Endothelial cell of umbilical vein (primary cell): Measurements from ENCODE around the gene JCAD. TPM values are rescaled to one million over a fixed set of nuclear protein-coding genes. Genes with fewer than 3 reads are reported as not detected.
A peak's percentile ranks its signal among the peaks of the same experiment; 100 is the strongest.

Source experiments
- BruUV-seq: library from RNA; stranded (reverse); fragments of 400-500 nt; replicated peaks from 2 replicates; lab custom pipeline; 2021; lab: Mats Ljungman, UMichigan
- CTCF ChIA-PET: fragments of 300-600, 350-600 bp; sonication (Branson Sonifier 250); formaldehyde crosslinking; loops from one replicate; lab custom pipeline; 2021; ENCODE audit warnings: antibody characterized with exemption, inconsistent platforms; lab: Charles Lee
- POLR2A ChIA-PET: fragments of 300-600, 350-600 bp; sonication (Branson Sonifier 250); formaldehyde crosslinking; loops from one replicate; lab custom pipeline; 2021; ENCODE audit warnings: antibody characterized with exemption, inconsistent platforms; lab: Charles Lee
- DNase-seq: peaks from one replicate; pipeline ENCODE4 v3.0.0-alpha.2; 2011; ENCODE audit warnings: low read depth, low spot score
- FAIRE-seq: peaks from 2 replicates; lab custom pipeline; 2011; peaks lifted over from hg19 to GRCh38; lab: Jason Lieb, UNC
- H2AFZ ChIP-seq: 2 replicates; pipeline ENCODE4 v1.6.0; 2012; ENCODE audit warnings: low read depth, low read length, control low read depth, inconsistent platforms
- H3K27ac ChIP-seq: 2 replicates; pipeline ENCODE4 v1.5.1; 2011; ENCODE audit warnings: low read depth, mild to moderate bottlenecking, control low read depth, low read length, moderate library complexity; ENCODE audit not compliant: insufficient read depth
- H3K27me3 ChIP-seq, 2 experiments: 2 replicates each; pipeline versions ENCODE4 v1.6.0 to v1.6.1; 2011; ENCODE audit warnings: low read length in 2 of 2, mixed read lengths in 1 of 2; ENCODE audit not compliant: control insufficient read depth in 2 of 2, insufficient read depth in 2 of 2
- H3K36me3 ChIP-seq, 2 experiments: 2 replicates in 1 of 2; 3 replicates in 1 of 2; pipeline ENCODE4 v1.5.1; 2011; ENCODE audit warnings: low read length in 2 of 2, mild to moderate bottlenecking in 1 of 2, moderate library complexity in 1 of 2; ENCODE audit not compliant: control insufficient read depth in 2 of 2, insufficient read depth in 2 of 2; ENCODE audit errors: extremely low read depth in 1 of 2
- H3K4me1 ChIP-seq: 3 replicates; pipeline ENCODE4 v1.5.1; 2011; ENCODE audit warnings: mild to moderate bottlenecking, low read length; ENCODE audit not compliant: control insufficient read depth, insufficient read depth; ENCODE audit errors: extremely low read depth
- H3K4me2 ChIP-seq: 2 replicates; pipeline ENCODE4 v1.6.1; 2011; ENCODE audit warnings: low read length, control low read depth, mixed read lengths; ENCODE audit not compliant: insufficient read depth
- H3K4me3 ChIP-seq, 3 experiments: fragments of 200-600 bp in 1 of 3; sonication (generic), shearing (Covaris generic) in 1 of 3; replicated peaks in 1 of 3; 2 replicates each; pipeline ENCODE4 v1.5.1; 2011 to 2016; ENCODE audit warnings: control low read depth in 3 of 3, low read length in 3 of 3, mild to moderate bottlenecking in 2 of 3, inconsistent platforms in 1 of 3, low read depth in 1 of 3, moderate library complexity in 1 of 3; ENCODE audit not compliant: insufficient read depth in 1 of 3
- H3K79me2 ChIP-seq: 2 replicates; pipeline ENCODE4 v1.6.0; 2012; ENCODE audit warnings: low read length, inconsistent platforms; ENCODE audit not compliant: control insufficient read depth, insufficient read depth
- H3K9ac ChIP-seq: replicated peaks from 2 replicates; pipeline ENCODE3; 2011; ENCODE audit warnings: low read length, control low read depth; ENCODE audit not compliant: insufficient read depth; ENCODE audit errors: extremely low read depth
- H3K9me1 ChIP-seq: replicated peaks from 3 replicates; pipeline ENCODE4 v1.6.0; 2011; ENCODE audit warnings: mild to moderate bottlenecking, low read length; ENCODE audit not compliant: control insufficient read depth, insufficient read depth; ENCODE audit errors: extremely low read depth
- H3K9me3 ChIP-seq: replicated peaks from 2 replicates; pipeline ENCODE4 v1.5.1; 2012; ENCODE audit warnings: low read length, inconsistent platforms; ENCODE audit not compliant: control insufficient read depth, insufficient read depth
- H4K20me1 ChIP-seq: replicated peaks from 2 replicates; pipeline ENCODE3; 2011; ENCODE audit warnings: mild to moderate bottlenecking, low read length; ENCODE audit not compliant: control insufficient read depth, insufficient read depth; ENCODE audit errors: extremely low read depth
- EZH2 ChIP-seq: IDR thresholded peaks from 2 replicates; pipeline ENCODE4 v1.6.1; 2012; ENCODE audit warnings: borderline replicate concordance, low read depth, mild to moderate bottlenecking, moderate library complexity, low read length, inconsistent platforms; ENCODE audit not compliant: severe bottlenecking
- FOS ChIP-seq: IDR thresholded peaks from 2 replicates; pipeline ENCODE4 v1.6.1; 2011; ENCODE audit warnings: mild to moderate bottlenecking, low read length, moderate library complexity, borderline replicate concordance; ENCODE audit not compliant: insufficient read depth
- GATA2 ChIP-seq: IDR thresholded peaks from 2 replicates; pipeline ENCODE4 v1.7.0; 2011; ENCODE audit warnings: low read depth, mild to moderate bottlenecking, moderate library complexity, mixed read lengths, low read length; ENCODE audit not compliant: insufficient read length, insufficient read depth
- MYC ChIP-seq: IDR thresholded peaks from one replicate; pipeline ENCODE4 v1.6.1; 2011; ENCODE audit warnings: mild to moderate bottlenecking, low read depth, low read length
- dilution Hi-C: fragments of 300-500 bp; cut with MboI; formaldehyde crosslinking; loops from one replicate; pipeline ENCODE4 v1.15.0; 2019; ENCODE audit warnings: low sequenced_read_pairs; ENCODE audit not compliant: extremely low pct_ligation_motif_present
- intact Hi-C: fragments of 100-400 bp; cut with micrococcal nuclease; formaldehyde crosslinking; loops from one replicate; pipeline ENCODE4 v1.10.0; 2022
- polyA plus RNA-seq, 4 experiments: library from polyadenylated mRNA; depleted of rRNA in 3 of 4; stranded (reverse) in 3 of 4; unstranded in 1 of 4; fragments of >200 nt; gene quantifications; 2 replicates each; pipeline versions ENCODE4 v1.2.1 to v1.2.3, GENCODE V29; 2011 to 2012; ENCODE audit warnings: missing spikeins in 1 of 4
- total RNA-seq: library from RNA; stranded (reverse); gene quantifications from 2 replicates; pipeline ENCODE4 v1.2.3, GENCODE V29; 2021
- TF ChIP-seq, protein P1 (sequence below): IDR thresholded peaks from 2 replicates; pipeline ENCODE4 v1.6.1; 2011; ENCODE audit not compliant: insufficient read depth, insufficient read length
- TF ChIP-seq, protein P2 (sequence below), 2 donors: IDR thresholded peaks; 1 replicate in 1 of 2; 2 replicates in 1 of 2; pipeline ENCODE4 v1.5.1; 2011; ENCODE audit warnings: low read length in 2 of 2, mild to moderate bottlenecking in 2 of 2, moderate library complexity in 2 of 2, control low read depth in 1 of 2, inconsistent platforms in 1 of 2, low read depth in 1 of 2; ENCODE audit not compliant: insufficient read depth in 1 of 2; ENCODE audit errors: extremely low read depth in 1 of 2

JCAD gene
- total and polyA plus RNA-seq, 2 donors (not counting 3 experiments of a cell fraction or from before 2014, with no cell fraction given) = 17.5 to 76.3 TPM

- Histone ChIP-seq H3K9me3 (no peaks in the 10 kb centered on the region), H3K9me1 (no peaks in the 10 kb centered on the region), H2AFZ (no peak overlapping the region), H3K9ac (peak overlapping the region; percentile 90), H3K27me3 (no peaks in the 10 kb centered on the region), H3K4me3 (peak overlapping the region; percentile 62 to 69 (median 68)), H3K4me2 (peak overlapping the region; percentile 92), H3K36me3 (no peaks in the 10 kb centered on the region), H3K4me1 (peaks cover 52% of the 10 kb centered on the region), H3K27ac (peak overlapping the region; percentile 69), H3K79me2 (peaks cover 18% of the 10 kb centered on the region), H4K20me1 (no peaks in the 10 kb centered on the region)
- FAIRE-seq (no peak), DNase-seq (peak; percentile 54)
- intact Hi-C loops (loop anchor here (1.0 to 2.0 kb wide), 4 partner anchors 30 to 183 kb away; no protein-coding TSS in a partner anchor), dilution Hi-C loops (no loop called here)
- CTCF ChIA-PET = interaction anchor here (0.7 to 3.0 kb wide), 12 partner anchors 9 to 533 kb away, joined by 3 to 22 read pairs (median 6); no protein-coding TSS in a partner anchor
- BruUV-seq = TSS peak; percentile 14
- POLR2A ChIA-PET = interaction anchor here (0.9 to 2.0 kb wide), 3 partner anchors 8 to 29 kb away, joined by 3 to 5 read pairs (median 5); no protein-coding TSS in a partner anchor
- TF ChIP-seq MYC = no peak
- TF ChIP-seq GATA2 = no peak
- no peak for TF ChIP-seq FOS
- TF ChIP-seq EZH2 = no peak
- TF ChIP-seq, protein P1, sequence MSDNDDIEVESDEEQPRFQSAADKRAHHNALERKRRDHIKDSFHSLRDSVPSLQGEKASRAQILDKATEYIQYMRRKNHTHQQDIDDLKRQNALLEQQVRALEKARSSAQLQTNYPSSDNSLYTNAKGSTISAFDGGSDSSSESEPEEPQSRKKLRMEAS = no peak
- TF ChIP-seq, protein P2, sequence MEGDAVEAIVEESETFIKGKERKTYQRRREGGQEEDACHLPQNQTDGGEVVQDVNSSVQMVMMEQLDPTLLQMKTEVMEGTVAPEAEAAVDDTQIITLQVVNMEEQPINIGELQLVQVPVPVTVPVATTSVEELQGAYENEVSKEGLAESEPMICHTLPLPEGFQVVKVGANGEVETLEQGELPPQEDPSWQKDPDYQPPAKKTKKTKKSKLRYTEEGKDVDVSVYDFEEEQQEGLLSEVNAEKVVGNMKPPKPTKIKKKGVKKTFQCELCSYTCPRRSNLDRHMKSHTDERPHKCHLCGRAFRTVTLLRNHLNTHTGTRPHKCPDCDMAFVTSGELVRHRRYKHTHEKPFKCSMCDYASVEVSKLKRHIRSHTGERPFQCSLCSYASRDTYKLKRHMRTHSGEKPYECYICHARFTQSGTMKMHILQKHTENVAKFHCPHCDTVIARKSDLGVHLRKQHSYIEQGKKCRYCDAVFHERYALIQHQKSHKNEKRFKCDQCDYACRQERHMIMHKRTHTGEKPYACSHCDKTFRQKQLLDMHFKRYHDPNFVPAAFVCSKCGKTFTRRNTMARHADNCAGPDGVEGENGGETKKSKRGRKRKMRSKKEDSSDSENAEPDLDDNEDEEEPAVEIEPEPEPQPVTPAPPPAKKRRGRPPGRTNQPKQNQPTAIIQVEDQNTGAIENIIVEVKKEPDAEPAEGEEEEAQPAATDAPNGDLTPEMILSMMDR (IDR thresholded peaks at IDR 0.05; ENCODE audit: extremely low read depth in 1 of 2, insufficient read depth in 1 of 2, low read depth in 1 of 2, low read length in 2 of 2) = no peak
These were observed 1.4 kb downstream of the JCAD start for GRCh38 chr10:30057894-30058556.
